DMS153 (cell line): ENCODE measurements around the gene WEE1.
"Not testable (repeated sequence)": the region's sequence is repeated elsewhere in the genome, so short reads cannot be mapped to it uniquely, and the experiment has no call there.

Experiments
- DNase-seq: peaks from one replicate; lab custom pipeline; 2025; lab: John Stamatoyannopoulos, UW

WEE1 gene

GRCh38 chr11:9622353-9622752 is 48.9 kb downstream of the WEE1 start:
- DNase-seq = not testable (repeated sequence)

DNA sequence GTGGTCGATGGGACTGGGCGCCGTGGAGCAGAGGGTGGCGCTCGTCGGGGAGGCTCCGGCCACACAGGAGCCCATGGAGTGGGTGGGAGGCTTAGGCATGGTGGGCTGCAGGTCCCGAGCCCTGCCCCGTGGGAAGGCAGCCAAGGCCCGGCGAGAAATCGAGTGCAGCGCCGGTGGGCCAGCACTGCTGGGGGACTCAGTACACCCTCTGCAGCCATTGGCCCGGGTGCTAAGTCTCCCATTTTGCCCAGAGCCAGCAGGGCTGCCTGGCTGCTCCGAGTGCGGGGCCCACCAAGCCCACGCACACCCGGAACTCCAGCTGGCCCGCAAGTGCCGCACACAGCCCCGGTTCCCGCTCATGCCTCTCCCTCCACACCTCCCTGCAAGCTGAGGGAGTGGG is 49.6 kb downstream of the WEE1 start:
- DNase-seq = not testable (repeated sequence)

- no peak for DNase-seq
Observed at GRCh38 chr11:9624448-9624847, 51.0 kb downstream of the WEE1 start.

GRCh38 chr11:9625162-9625561 is 51.7 kb downstream of the WEE1 start:
- DNase-seq = no peak

DNA sequence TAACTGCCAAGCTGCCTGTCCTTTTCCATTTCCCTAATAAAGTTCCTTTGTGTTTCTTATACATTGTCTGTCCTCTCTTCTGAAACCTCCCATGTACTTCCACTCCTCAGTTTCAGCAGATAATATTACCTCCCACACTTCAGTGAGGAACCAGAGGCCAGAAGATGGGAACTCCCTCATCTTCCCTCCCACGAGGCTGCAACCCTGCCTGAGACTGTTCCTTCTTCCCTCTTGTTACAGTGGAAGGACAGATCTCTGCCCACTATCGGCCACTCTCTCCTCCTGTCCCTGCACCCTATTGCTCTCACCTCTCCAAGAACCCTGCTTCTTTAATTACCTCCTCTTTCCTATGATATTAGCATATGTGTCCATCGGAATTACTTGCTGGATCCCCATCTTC is 52.3 kb downstream of the WEE1 start:
- no peak for DNase-seq

DNA sequence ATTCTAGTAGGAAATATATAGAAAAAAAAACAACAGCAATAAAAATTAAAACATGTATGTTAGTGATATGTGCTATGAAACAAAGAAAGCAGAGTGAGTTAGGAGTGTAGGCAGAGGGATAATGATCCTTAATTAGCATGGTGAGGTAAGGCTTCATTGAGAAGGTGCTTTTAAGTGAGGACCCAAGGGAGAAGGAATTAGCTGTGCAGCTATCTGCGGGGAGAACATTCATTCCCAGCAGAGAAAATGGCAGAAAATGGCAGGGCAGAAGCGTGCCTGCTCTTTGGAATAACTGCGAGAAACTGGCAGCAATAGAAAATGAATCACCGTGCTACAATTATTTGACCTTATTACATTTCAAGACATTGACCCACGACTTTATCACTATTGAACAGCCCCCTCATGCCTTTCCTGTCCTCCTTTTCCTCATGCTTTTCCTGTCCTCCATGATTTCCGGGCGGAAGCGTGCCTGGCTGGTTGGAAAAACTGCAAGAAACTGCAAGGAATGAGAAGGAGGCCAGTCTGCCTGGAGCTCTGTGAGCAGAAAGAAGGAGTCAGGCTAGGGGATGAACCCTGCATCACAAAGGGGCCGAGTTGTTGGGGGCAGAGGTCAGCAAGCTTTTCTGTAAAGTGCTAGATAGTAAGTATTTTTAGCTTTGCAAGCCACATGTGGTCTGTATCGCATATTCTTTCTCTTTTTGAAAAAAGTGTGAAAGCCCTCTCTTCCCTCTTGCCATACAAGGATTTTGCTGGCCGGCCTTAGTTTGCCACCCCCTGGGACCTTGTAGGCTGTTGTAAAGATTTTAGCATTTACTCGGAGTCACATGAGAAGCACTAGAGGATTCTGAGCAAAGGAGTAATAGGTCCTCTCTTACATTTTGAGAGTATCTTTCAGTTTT is 53.3 kb downstream of the WEE1 start:
- no peak for DNase-seq

GRCh38 chr11:9629064-9629463 is 55.6 kb downstream of the WEE1 start:
- DNase-seq = no peak

- no peak for DNase-seq
Observed at GRCh38 chr11:9633679-9634078, 60.2 kb downstream of the WEE1 start.

- DNase-seq = no peak
Observed at GRCh38 chr11:9636691-9637090, 63.2 kb downstream of the WEE1 start.

DNA sequence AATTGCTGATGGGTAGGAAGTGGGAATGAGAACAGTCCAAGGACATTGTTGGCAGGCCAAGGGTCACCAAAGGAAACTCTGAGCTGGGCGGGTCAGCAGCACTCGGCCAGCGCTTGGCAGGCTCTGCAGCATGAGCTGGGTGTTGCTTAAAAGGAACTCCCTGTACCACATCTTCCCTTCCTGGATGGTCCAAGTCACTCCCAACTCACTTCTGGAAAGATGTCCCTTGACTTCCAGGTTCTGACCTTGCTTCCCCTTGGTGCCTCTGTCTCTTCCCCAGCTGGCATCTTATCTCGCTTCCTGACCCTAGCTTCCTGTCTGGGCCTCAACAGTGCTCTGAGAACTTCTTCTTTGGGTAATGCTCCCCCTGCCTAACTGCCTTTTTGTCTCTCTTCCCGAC is 65.6 kb downstream of the WEE1 start:
- DNase-seq = no peak
